SK-N-MC (cell line): ENCODE data around the gene ZNF496.

Experiments
- EZH2 ChIP-seq: fragments of 200-600 bp; sonication (generic); IDR thresholded peaks from one replicate; pipeline ENCODE4 v1.6.1; 2017; ENCODE audit warnings: antibody characterized with exemption
- FOXP2 ChIP-seq: optimal IDR thresholded peaks from 2 replicates; pipeline ENCODE3; 2011; ENCODE audit warnings: mild to moderate bottlenecking, moderate library complexity; ENCODE audit not compliant: insufficient read depth; ENCODE audit errors: extremely low read length, control extremely low read depth
- POLR2AphosphoS5 ChIP-seq: IDR thresholded peaks from 2 replicates; pipeline ENCODE4 v1.6.1; 2012; ENCODE audit warnings: mild to moderate bottlenecking, low read depth, low read length, borderline replicate concordance

GRCh38 chr1:247338723-247339275, 7.1 kb upstream of the ZNF496 start:
- TF ChIP-seq EZH2 = no peak
- TF ChIP-seq FOXP2 = no peak
- no peak for TF ChIP-seq POLR2AphosphoS5
